ENCODE data around the gene LPP. TPM values are rescaled to one million over a fixed set of nuclear protein-coding genes. Genes with fewer than 3 reads are reported as not detected.
A peak's percentile ranks its signal among the peaks of the same experiment; 100 is the strongest.

Gene LPP
- total and polyA plus RNA-seq, 2 donors (not counting 1 experiment from before 2014, with no cell fraction given) = 7.6 to 81.7 TPM

DNA sequence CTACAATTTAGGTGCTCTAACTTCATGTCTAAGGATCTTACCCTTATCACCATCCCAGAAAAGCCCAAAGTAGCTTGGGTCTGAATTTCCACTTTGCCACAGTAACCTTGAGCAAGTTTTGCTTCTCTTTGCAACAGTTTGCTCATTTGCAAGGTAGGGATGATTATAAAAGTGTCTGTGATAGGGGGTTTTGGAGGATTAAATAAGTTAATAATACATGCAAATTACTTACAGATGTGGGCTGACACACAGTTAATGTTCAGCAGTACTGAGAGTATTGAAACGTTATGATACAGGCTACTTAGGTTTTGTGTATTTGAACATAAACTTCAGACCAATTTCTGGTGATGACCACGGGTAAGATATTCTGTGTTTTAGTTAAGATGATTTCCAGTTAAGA is 573.1 kb downstream of the LPP start:
- TF ChIP-seq, protein P1, sequence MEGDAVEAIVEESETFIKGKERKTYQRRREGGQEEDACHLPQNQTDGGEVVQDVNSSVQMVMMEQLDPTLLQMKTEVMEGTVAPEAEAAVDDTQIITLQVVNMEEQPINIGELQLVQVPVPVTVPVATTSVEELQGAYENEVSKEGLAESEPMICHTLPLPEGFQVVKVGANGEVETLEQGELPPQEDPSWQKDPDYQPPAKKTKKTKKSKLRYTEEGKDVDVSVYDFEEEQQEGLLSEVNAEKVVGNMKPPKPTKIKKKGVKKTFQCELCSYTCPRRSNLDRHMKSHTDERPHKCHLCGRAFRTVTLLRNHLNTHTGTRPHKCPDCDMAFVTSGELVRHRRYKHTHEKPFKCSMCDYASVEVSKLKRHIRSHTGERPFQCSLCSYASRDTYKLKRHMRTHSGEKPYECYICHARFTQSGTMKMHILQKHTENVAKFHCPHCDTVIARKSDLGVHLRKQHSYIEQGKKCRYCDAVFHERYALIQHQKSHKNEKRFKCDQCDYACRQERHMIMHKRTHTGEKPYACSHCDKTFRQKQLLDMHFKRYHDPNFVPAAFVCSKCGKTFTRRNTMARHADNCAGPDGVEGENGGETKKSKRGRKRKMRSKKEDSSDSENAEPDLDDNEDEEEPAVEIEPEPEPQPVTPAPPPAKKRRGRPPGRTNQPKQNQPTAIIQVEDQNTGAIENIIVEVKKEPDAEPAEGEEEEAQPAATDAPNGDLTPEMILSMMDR (IDR thresholded peaks at IDR 0.05) = no peak
- no peak for TF ChIP-seq EZH2 (IDR thresholded peaks at IDR 0.05; ENCODE audit: borderline replicate concordance, insufficient read depth, low read depth, low read length, poor library complexity, severe bottlenecking)
- Mint-ChIP-seq H3K4me3 (no peak overlapping the region), H3K4me1 (peaks cover 37% of the 10 kb centered on the region), H3K27ac (no peak overlapping the region), H3K27me3 (no peaks in the 10 kb centered on the region), H3K9me3 (ENCODE audit: insufficient read depth) (no peaks in the 10 kb centered on the region)
- Histone ChIP-seq H3K4me1 (ENCODE audit: control insufficient read depth in 2 of 2, insufficient read depth in 2 of 2, low read length in 2 of 2) (peaks cover 16 to 19% of the 10 kb centered on the region in 2 donors), H3K36me3 (replicated peaks in 1 of 2; ENCODE audit: control extremely low read depth in 1 of 2, control insufficient read depth in 1 of 2, extremely low read depth in 1 of 2, insufficient read depth in 2 of 2, low read length in 1 of 2) (no peaks in the 10 kb centered on the region), H3K9me3 (ENCODE audit: control extremely low read depth in 1 of 3, control insufficient read depth in 2 of 3, insufficient read depth in 1 of 3, low read length in 2 of 3) (no peaks in the 10 kb centered on the region), H3K27me3 (replicated peaks in 1 of 4; ENCODE audit: control extremely low read depth in 1 of 4, control insufficient read depth in 3 of 4, insufficient read depth in 4 of 4, low read length in 3 of 4) (no peaks in the 10 kb centered on the region), H3K79me2 (ENCODE audit: control insufficient read depth, insufficient read depth, low read length) (no peaks in the 10 kb centered on the region), H3K27ac (ENCODE audit: low read length in 2 of 2) (no peak overlapping the region), H2AFZ (ENCODE audit: insufficient read depth, low read depth, low read length, poor library complexity, severe bottlenecking) (no peak overlapping the region), H3K9ac (ENCODE audit: low read length) (no peak overlapping the region), H3K4me3 (ENCODE audit: control extremely low read depth in 1 of 5, extremely low read depth in 1 of 5, insufficient read depth in 1 of 5, low read depth in 2 of 5, low read length in 4 of 5) (no peak overlapping the region), H4K20me1 (ENCODE audit: control insufficient read depth, insufficient read depth, low read length, poor library complexity, severe bottlenecking) (no peaks in the 10 kb centered on the region), H3K4me2 (replicated peaks; ENCODE audit: low read depth, low read length, poor library complexity, severe bottlenecking) (no peak overlapping the region)
- POLR2A ChIA-PET = no interaction called here
- intact Hi-C loops (cut with micrococcal nuclease) = no loop called here
- DNase-seq (no peak), ATAC-seq (ENCODE audit: low read depth) (no peak)
- no CpG with 5 or more reads among the region's 2 CpGs for WGBS (ENCODE audit: insufficient coverage)
- CTCF ChIA-PET = no interaction called here

DNA sequence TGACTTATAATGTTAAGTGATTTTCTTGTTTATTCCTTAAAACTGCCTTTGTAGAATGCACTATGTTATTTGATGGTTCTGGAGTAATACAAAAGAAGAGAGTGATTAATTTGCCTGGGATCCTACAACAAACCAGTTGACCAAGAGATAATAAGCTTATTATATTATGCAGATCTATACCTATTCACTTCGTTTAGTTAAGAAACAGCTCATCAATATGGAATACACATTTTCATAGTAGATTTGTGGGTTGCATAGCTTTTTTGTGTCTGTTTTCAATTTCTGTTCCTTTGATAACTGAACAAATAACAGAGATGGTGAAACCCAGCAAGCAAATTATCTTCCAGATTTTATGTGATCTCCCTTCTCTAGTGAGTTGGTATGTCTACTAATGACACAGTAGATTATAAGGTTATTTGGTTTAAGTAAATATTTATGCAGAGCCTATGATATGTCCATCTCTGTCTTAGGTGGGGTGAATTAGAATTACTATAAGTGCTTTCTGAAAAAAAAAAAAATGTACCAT is 574.5 kb downstream of the LPP start:
- Histone ChIP-seq H3K36me3 (replicated peaks in 1 of 2; ENCODE audit: control extremely low read depth in 1 of 2, control insufficient read depth in 1 of 2, extremely low read depth in 1 of 2, insufficient read depth in 2 of 2, low read length in 1 of 2) (no peaks in the 10 kb centered on the region), H4K20me1 (ENCODE audit: control insufficient read depth, insufficient read depth, low read length, poor library complexity, severe bottlenecking) (no peaks in the 10 kb centered on the region), H3K27ac (ENCODE audit: low read length in 2 of 2) (peak overlapping the region in 1 of 2 donors; percentile 20), H3K4me1 (ENCODE audit: control insufficient read depth in 2 of 2, insufficient read depth in 2 of 2, low read length in 2 of 2) (peaks cover 16 to 19% of the 10 kb centered on the region in 2 donors), H3K79me2 (ENCODE audit: control insufficient read depth, insufficient read depth, low read length) (no peaks in the 10 kb centered on the region), H3K4me2 (replicated peaks; ENCODE audit: low read depth, low read length, poor library complexity, severe bottlenecking) (no peak overlapping the region), H3K27me3 (replicated peaks in 1 of 4; ENCODE audit: control extremely low read depth in 1 of 4, control insufficient read depth in 3 of 4, insufficient read depth in 4 of 4, low read length in 3 of 4) (no peaks in the 10 kb centered on the region), H2AFZ (ENCODE audit: insufficient read depth, low read depth, low read length, poor library complexity, severe bottlenecking) (no peak overlapping the region), H3K4me3 (ENCODE audit: control extremely low read depth in 1 of 5, extremely low read depth in 1 of 5, insufficient read depth in 1 of 5, low read depth in 2 of 5, low read length in 4 of 5) (no peak overlapping the region), H3K9me3 (ENCODE audit: control extremely low read depth in 1 of 3, control insufficient read depth in 2 of 3, insufficient read depth in 1 of 3, low read length in 2 of 3) (no peaks in the 10 kb centered on the region), H3K9ac (ENCODE audit: low read length) (no peak overlapping the region)
- ATAC-seq (ENCODE audit: low read depth) (no peak), DNase-seq (no peak)
- ChIA-PET POLR2A (no interaction called here), CTCF (interaction anchor here (0.8 to 1.1 kb wide), 3 partner anchors 13 to 989 kb away, joined by 3 read pairs; no protein-coding TSS in a partner anchor)
- no CpG with 5 or more reads among the region's 1 CpG for WGBS (ENCODE audit: insufficient coverage)
- Mint-ChIP-seq H3K27ac (no peak overlapping the region), H3K9me3 (ENCODE audit: insufficient read depth) (no peaks in the 10 kb centered on the region), H3K4me3 (no peak overlapping the region), H3K27me3 (no peaks in the 10 kb centered on the region), H3K4me1 (peaks cover 37% of the 10 kb centered on the region)
- TF ChIP-seq, protein P1 (IDR thresholded peaks at IDR 0.05) = no peak
- intact Hi-C loops (cut with micrococcal nuclease) = no loop called here
